Urinary bladder (tissue), 4 donors: ENCODE measurements around the gene DDR1. TPM values are rescaled to one million over a fixed set of nuclear protein-coding genes. Genes with fewer than 3 reads are reported as not detected.

Experiments
- DNase-seq: peaks from one replicate; pipeline ENCODE4 v3.0.0-alpha.2; 2015; ENCODE audit errors: extremely low spot score
- H3K27ac ChIP-seq: one replicate; pipeline ENCODE4 v1.5.1; 2013; ENCODE audit warnings: low read depth, mild to moderate bottlenecking, moderate library complexity
- H3K36me3 ChIP-seq: one replicate; pipeline ENCODE4 v1.6.1; 2013; ENCODE audit warnings: mild to moderate bottlenecking, moderate library complexity; ENCODE audit not compliant: insufficient read depth
- H3K4me1 ChIP-seq: one replicate; pipeline ENCODE4 v1.6.1; 2013; ENCODE audit warnings: mild to moderate bottlenecking, moderate library complexity; ENCODE audit not compliant: insufficient read depth
- H3K4me3 ChIP-seq: one replicate; pipeline ENCODE4 v1.5.1; 2013; ENCODE audit warnings: low read depth, low read length
- WGBS: extraction: QIAGEN DNeasy Blood & Tissue Kit; methylation state at CpG from one replicate; pipeline ENCODE4 v1.1.7; 2013; 5-methylcytosine and 5-hydroxymethylcytosine counted together
- polyA plus RNA-seq: library from polyadenylated mRNA; stranded (reverse); fragments of 200-250 nt; gene quantifications from one replicate; pipeline ENCODE4 v1.2.3, GENCODE V29; 2013
- total RNA-seq: library from RNA; depleted of rRNA; stranded (reverse); fragments of >200 nt; gene quantifications from one replicate; pipeline ENCODE4 v1.2.3, GENCODE V29; 2014
- donor health status: healthy with polysubstance abuse.
- donor health status: healthy.

The DDR1 gene
- total RNA-seq (33.8 TPM), polyA plus RNA-seq (44.7 TPM)

DNA sequence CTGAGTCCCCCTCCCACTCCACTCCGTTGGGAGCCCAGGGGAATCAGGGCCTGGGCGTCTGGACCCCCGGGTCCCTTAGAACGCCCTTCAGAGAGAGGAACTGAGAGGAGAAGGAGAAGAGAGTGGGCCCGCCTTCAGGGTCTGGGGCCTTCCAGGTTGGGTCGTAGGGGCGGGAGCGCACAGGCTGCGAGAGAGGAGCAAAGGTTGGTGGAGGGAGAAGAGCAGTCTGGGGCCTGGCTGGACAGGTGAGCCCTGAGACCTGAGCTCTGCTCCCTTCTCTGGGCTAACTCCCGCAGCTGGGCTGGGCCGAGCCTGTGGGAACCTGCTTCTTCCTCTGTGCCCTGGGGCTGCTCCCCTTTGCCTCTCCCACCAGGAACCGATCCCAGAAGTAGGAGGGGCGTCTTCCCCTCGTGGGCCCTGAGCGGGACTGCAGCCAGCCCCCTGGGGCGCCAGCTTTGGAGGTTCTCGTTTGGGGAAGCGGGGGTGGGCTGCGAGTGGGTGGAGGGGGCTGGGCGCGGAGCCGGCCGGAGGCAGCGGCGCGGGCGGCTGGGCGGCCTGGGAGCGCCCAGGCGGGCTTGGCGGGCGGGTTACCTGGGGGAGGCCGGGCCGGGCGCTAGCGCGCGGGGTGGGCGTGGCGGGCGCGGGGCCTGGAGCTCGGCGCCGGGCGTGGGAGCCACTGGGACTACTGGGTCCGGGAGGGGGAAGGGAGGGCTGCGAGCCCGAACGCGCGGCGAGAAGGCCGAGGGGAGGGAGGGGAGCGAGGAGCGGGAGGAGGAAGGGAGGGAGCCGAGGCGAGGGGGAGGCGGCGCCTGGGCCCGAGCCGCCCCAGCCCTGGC, at the start of gene DDR1:
Gene DDR1 (plus strand): TSS at position 835 of the 836 bp plus-strand sequence. CDS start 4,211 bp downstream, outside the sequence.
- 11% methylated on average over 61 of the region's 62 CpGs for WGBS
- no peak for DNase-seq
- Histone ChIP-seq H3K4me3 (peak within 1 kb of the TSS; percentile 79), H3K27ac (peak within 1 kb of the TSS; percentile 87), H3K4me1 (no peaks in the 10 kb centered on the region), H3K36me3 (no peaks in the 10 kb centered on the region)

DNA sequence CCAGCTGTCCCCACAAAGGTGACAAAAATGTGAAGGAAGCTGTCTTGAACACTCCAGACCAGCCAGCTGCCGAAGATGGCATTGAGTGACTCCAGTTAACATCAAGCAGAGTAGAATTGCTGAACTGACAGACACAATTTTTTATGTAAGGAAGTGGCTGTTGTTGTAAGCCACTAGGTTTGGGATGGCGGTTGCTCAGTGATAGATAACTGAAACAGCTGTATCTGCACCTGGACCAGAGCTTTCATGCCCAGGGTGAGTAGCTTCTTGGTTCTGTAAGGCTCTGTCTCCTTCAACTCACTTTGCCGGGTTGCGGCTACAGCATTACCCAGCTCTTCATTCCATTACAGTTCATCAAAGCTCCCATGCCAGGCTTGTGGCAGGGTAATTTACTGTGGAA, 49.7 kb upstream of the DDR1 start:
- no peak overlapping the region for H3K27ac ChIP-seq
- WGBS: 81% methylated on average over 4 of the region's 4 CpGs
- DNase-seq: no peak

DNA sequence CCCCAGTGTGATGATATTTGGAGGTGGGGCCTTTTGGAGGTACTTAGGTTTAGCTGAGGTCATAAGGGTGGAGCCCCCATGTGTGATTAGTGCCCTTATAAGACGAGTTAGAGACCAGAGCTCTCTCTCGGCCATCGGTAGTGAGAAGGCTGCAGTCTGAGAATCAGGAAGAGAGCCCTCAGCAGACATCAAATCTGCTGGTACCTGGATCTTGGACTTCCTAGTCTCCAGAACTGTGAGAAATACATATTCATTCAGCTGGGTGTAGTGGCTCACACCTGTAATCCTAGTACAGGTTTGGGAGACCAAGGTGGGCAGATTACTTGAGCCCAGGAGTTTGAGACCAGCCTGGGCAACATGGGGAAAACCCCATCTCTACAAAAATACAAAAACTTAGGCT, 48.7 kb upstream of the DDR1 start:
- Histone ChIP-seq H3K4me1 (no peaks in the 10 kb centered on the region), H3K36me3 (no peaks in the 10 kb centered on the region), H3K4me3 (no peak overlapping the region), H3K27ac (no peak overlapping the region)
- 93% methylated on average over 3 of the region's 3 CpGs for WGBS
- no peak for DNase-seq

More for the DNA sequence above, 49.7 kb upstream of the DDR1 start:
- no peak overlapping the region for H3K4me3 ChIP-seq
- H3K36me3 ChIP-seq: no peaks in the 10 kb centered on the region
- no peaks in the 10 kb centered on the region for H3K4me1 ChIP-seq

DNA sequence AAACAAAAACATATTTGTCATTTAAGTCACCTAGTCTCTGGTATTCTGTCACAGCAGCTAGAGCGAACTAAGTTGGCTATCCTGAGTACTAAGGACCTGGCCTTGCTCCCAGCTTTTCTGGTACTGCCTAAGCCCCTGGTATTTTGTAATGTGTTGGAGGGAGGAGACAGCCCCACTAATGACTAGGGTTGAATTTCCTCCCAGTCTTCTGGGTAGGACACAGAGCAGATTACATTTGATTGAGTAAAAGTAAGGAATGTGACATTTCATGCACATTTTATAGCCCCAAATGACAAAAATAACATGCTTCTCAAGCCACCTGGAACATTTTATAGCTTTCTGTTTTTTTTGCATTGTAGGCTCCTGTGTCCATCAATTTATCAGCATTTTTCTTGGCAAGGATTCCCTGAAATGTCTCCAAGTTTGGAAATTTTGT, 47.9 kb upstream of the DDR1 start:
- 26% methylated on average over 1 of the region's 1 CpG for WGBS
- no peak for DNase-seq
- no peaks in the 10 kb centered on the region for H3K4me1 ChIP-seq
- no peaks in the 10 kb centered on the region for H3K36me3 ChIP-seq
- H3K27ac ChIP-seq: no peak overlapping the region
- H3K4me3 ChIP-seq: no peak overlapping the region

DNA sequence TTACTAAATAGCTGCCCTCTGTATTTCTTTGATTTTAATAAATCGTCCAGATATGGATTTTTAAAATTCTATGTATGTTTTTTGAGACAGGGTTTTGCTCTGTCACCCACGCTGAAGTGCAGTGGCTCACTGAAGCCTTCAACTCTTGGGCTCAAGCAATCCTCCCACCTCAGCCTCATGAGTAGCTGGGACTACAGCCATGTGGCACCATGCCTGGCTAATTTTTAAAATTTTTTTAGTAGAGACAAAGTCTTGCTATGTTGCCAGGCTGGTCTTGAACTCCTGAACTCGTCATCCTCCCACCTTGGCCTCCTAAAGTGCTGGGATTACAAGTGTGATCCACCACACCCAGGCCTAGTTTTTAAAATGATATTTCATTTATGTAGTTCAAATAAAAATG, 47.4 kb upstream of the DDR1 start:
- no peaks in the 10 kb centered on the region for H3K36me3 ChIP-seq
- H3K4me3 ChIP-seq: no peak overlapping the region
- DNase-seq: no peak
- WGBS: 59% methylated on average over 3 of the region's 3 CpGs
- H3K27ac ChIP-seq: no peak overlapping the region
- H3K4me1 ChIP-seq: no peaks in the 10 kb centered on the region

DNA sequence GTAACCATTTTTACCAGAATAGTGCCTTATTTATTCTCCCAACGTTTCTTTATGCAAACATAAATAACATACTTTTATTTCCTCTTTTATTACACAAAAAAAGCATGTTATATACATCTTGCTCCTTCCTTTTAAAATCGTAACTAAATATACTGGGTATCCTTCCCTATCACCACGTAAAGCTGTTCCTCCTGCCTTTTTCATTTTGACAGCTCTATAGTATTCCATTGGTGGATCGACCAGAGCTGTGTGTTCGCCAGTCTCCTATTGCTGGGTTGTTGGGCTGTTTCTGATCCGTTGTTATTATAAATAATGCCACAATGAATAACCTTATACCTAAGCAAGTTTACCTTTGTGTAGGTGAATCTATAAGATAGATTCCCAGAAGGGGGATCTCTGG, 46.9 kb upstream of the DDR1 start:
- no peak for DNase-seq
- no peak overlapping the region for H3K4me3 ChIP-seq
- no peak overlapping the region for H3K27ac ChIP-seq
- no peaks in the 10 kb centered on the region for H3K4me1 ChIP-seq
- WGBS: 83% methylated on average over 6 of the region's 6 CpGs
- H3K36me3 ChIP-seq: no peaks in the 10 kb centered on the region

DNA sequence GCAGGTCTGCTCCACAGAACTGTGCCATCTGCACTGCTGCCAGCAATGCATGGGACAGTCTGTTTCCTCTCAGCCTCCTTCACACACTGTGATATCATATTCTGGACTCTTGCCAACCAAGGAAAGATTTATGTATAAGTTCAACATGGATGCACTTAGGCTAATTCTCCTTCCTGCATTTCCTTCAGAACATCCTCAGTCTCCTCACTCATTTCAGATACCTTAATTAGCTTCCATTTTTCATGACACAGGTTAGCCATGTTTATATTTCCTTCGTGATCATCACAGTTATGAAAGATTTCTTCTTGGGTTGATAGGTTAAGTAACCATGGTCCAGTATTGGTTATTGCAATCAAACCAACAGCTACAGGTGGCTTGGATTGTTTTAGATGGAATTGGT, 46.4 kb upstream of the DDR1 start:
- no peaks in the 10 kb centered on the region for H3K4me1 ChIP-seq
- no peak overlapping the region for H3K4me3 ChIP-seq
- whole genome bisulfite sequencing: 35% methylated on average over 1 of the region's 1 CpG
- H3K36me3 ChIP-seq: no peaks in the 10 kb centered on the region
- no peak overlapping the region for H3K27ac ChIP-seq
- no peak for DNase-seq

DNA sequence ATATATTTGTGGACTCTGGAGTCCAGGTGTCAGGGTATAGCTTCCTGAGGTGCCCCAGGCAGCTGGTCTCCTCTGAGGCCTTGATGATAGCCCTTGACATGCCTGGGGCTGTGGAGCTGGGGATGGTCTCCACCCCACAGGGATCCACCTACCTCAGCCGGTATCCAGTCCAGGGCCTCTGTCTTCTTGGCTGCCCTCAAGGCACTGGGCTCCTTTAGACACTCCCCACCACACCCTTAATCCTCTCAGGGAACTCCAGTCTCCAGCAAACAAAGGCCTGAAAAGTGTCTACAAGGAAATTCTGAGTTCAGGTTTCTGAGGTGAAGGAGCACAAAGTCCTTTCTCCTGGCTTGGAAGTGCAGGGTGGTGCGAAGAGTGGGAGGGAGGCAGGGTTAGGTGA, 44.6 kb upstream of the DDR1 start:
- no peak overlapping the region for H3K27ac ChIP-seq
- no peaks in the 10 kb centered on the region for H3K36me3 ChIP-seq
- H3K4me3 ChIP-seq: no peak overlapping the region
- 83% methylated on average over 2 of the region's 2 CpGs for WGBS
- DNase-seq: no peak
- H3K4me1 ChIP-seq: no peaks in the 10 kb centered on the region

DNA sequence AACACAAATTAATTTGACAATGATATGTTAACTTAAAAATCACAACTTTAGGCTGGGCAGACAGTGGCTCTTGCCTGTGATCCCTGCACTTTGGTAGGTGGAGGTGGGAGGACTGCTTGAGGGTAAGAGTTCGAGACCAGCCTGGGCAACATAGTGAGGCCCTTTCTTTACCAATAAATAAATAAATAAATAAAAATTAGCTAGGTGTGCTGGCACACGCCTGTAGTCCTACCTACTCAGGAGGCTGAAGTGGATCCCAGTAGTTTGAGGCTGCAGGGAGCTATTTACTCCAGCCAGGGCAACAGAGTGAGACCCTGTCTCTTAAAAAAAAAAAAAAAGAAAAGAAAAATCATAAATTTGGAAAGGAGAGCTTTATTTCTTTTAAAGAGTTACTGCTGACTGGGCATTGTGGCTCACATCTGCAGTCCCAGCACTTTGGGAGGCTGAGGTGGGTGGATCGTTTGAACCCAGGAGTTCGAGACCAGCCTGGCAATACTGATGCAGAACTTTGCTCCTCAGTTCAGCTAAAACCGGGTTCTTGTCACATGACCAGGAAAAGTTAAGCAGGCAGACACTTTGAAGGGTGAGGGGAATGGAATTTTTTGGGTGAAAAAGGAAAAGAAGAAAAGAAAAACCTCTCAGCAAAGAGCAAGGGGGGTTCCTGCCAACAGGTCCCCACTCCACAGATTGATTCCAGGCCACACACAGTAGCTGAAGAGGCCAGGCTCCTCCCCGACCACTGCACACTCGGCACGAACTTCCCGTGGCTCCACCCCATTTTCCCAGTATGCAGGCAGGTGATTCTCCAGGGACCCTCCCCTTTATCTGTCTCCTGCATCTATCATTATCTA, 44.0 kb upstream of the DDR1 start:
- DNase-seq: no peak
- no peaks in the 10 kb centered on the region for H3K36me3 ChIP-seq
- H3K4me1 ChIP-seq: no peaks in the 10 kb centered on the region
- H3K27ac ChIP-seq: no peak overlapping the region
- WGBS: 77% methylated on average over 9 of the region's 9 CpGs
- no peak overlapping the region for H3K4me3 ChIP-seq

DNA sequence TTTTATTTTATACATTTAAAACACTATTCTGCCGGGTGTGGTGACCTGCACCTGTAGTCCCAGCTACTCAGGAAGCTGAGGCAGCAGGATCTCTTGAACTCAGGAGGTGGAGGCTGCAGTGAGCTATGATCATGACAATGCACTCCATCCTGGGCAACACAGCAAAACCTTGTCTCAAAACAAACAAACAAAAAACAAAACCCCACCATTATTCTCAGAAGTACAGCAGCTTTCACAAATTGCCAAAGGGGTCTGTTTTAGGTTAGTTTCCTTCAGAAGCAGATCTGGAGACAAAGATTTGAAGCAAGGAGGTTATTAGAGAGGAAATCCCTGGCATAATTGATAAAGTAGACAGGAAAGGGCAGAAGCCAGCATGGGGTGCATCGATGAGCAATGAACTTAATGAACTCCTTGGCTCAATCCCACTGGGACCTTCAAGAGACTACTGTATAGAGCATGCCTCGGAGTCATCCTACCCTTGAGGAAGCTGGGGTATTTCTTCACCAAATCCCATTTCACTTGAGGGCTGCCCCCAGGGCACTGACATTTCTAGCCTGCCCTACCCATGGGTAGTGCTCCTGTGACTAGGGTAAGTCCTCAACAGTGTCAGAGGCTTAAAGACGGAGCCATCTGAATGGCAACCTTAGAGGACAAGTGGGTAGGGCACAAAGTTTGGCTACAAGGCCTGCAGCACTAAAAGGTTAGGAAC, 43.2 kb upstream of the DDR1 start:
- 84% methylated on average over 4 of the region's 4 CpGs for WGBS
- H3K4me3 ChIP-seq: no peak overlapping the region
- H3K27ac ChIP-seq: no peak overlapping the region
- H3K36me3 ChIP-seq: no peaks in the 10 kb centered on the region
- DNase-seq: no peak
- H3K4me1 ChIP-seq: no peaks in the 10 kb centered on the region

DNA sequence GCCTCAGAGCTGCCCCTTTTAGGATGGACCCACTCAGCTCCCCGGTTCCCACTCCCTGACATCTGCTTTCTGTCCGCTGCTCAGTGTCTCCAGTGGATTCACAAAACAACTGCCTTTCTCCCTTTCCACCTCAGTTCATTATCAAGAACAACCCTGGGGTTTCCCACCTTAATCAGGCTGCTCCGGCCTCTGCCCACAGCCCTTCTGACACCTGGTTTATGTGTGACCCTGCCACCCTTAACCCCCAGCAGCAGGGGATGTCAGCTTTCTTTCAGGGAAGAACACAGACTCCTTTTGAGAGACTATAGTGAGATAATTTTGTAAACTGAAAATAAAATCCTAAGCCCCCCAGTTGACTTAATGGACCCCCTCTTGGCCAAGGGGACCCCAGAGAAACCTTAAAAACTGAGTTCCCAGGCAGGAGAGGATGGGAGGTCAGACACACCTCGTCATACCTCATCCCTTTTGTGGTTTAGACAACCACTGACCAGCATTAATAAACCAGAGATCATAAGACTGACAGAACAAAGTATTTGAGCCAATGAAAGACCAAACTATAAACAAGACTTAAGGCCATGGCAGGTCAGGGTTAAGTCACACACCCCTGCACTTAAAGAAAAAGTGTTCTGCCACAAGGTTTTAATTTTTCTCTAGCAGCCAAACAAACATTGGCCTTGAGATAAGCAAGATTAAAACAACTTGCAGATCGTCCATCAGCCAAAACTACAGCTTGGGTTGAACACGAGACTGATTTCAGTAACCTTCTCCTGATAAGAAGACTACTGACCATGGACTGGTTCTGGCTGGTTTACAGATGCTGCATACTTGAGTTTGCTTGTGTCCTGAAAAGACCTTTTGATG, 42.4 kb upstream of the DDR1 start:
- Histone ChIP-seq H3K27ac (no peak overlapping the region), H3K36me3 (no peaks in the 10 kb centered on the region), H3K4me1 (no peaks in the 10 kb centered on the region), H3K4me3 (no peak overlapping the region)
- DNase-seq: no peak
- WGBS: 49% methylated on average over 6 of the region's 6 CpGs

DNA sequence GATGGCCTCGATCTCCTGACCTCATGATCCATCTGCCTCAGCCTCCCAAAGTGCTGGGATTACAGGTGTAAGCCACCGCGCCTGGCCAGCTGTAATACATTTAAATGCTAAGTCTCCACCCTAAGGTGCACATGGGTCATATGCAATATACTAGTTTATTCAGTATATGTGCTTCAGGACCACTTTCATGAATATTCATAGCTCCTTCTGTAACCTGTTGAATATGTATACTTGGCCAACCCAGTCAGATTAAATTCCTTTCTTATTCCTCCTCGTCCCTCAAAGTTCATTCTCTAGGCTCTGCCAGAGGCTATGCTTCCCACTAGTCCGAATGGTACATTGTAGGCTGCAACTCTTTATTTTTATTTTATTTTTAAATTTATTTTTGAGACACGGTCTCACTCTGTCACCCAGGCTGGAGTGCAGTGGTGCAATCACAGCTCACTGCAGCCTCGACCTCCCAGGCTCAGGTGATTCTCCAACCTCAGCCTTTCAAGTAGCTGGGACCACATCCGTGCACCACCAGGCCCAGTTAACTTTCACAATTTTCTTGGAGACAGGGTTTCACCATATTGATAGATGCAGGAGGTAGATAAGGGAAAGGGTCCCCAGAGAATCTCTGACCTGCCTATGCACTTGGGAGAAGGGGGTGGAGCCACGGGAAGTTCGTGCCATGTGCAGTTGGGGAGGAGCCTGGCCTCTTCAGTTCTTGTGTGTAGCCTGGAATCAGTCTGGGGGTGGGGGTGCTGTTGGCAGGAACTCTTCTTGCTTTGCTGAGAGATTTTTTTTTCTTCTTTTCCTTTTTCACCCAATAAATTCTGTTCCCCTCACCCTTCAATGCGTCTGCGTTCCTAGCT, 41.3 kb upstream of the DDR1 start:
- H3K4me3 ChIP-seq: no peak overlapping the region
- WGBS: 73% methylated on average over 12 of the region's 12 CpGs
- DNase-seq: no peak
- no peaks in the 10 kb centered on the region for H3K4me1 ChIP-seq
- no peak overlapping the region for H3K27ac ChIP-seq
- H3K36me3 ChIP-seq: no peaks in the 10 kb centered on the region
